CD14-positive monocyte (primary cell): Measurements from ENCODE around the gene ABCA2. TPM values are rescaled to one million over a fixed set of nuclear protein-coding genes. Genes with fewer than 3 reads are reported as not detected.

ENCODE experiments used
- DNase-seq, 3 donors: peaks; one replicate each; pipeline ENCODE4 v3.0.0-alpha.2; 2011 to 2022
- H2AFZ ChIP-seq: 2 replicates; pipeline ENCODE4 v1.6.0; 2012; ENCODE audit warnings: mild to moderate bottlenecking, low read depth, low read length, inconsistent platforms; ENCODE audit not compliant: insufficient read depth, poor library complexity, severe bottlenecking
- H3K27ac ChIP-seq, 2 donors: 1 replicate in 1 of 2; 2 replicates in 1 of 2; pipeline ENCODE4 v1.5.1; 2012 to 2013; ENCODE audit warnings: low read length in 2 of 2, control low read depth in 1 of 2, inconsistent platforms in 1 of 2, low read depth in 1 of 2, mild to moderate bottlenecking in 1 of 2
- H3K27me3 ChIP-seq, 2 donors: one replicate each; pipeline versions ENCODE4 v1.6.0 to v1.6.1; 2011 to 2013; ENCODE audit warnings: low read length in 2 of 2; ENCODE audit not compliant: control insufficient read depth in 2 of 2, insufficient read depth in 2 of 2
- H3K36me3 ChIP-seq, 2 donors: replicated peaks in 1 of 2; 1 replicate in 1 of 2; 2 replicates in 1 of 2; pipeline versions ENCODE4 v1.5.1 to v1.6.1; 2012 to 2013; ENCODE audit warnings: low read length in 2 of 2, control low read depth in 1 of 2, inconsistent platforms in 1 of 2, mild to moderate bottlenecking in 1 of 2; ENCODE audit not compliant: insufficient read depth in 2 of 2, control insufficient read depth in 1 of 2
- H3K4me1 ChIP-seq, 2 donors: 1 replicate in 1 of 2; 2 replicates in 1 of 2; pipeline versions ENCODE4 v1.5.1 to v1.6.1; 2012 to 2013; ENCODE audit warnings: low read length in 2 of 2, control low read depth in 1 of 2, inconsistent platforms in 1 of 2, mild to moderate bottlenecking in 1 of 2, moderate library complexity in 1 of 2; ENCODE audit not compliant: insufficient read depth in 2 of 2, control insufficient read depth in 1 of 2
- H3K4me2 ChIP-seq: replicated peaks from 2 replicates; pipeline ENCODE3; 2012; ENCODE audit warnings: low read length, moderate library complexity, mild to moderate bottlenecking; ENCODE audit not compliant: poor library complexity, severe bottlenecking; ENCODE audit errors: extremely low read depth
- H3K4me3 ChIP-seq, 3 experiments: fragments of 200-600 bp in 1 of 3; sonication (generic) in 1 of 3; replicated peaks in 1 of 3; 1 replicate in 2 of 3; 2 replicates in 1 of 3; pipeline ENCODE4 v1.5.1; 2011 to 2013; ENCODE audit warnings: low read length in 3 of 3, mild to moderate bottlenecking in 3 of 3, control low read depth in 2 of 3, low read depth in 2 of 3, inconsistent platforms in 1 of 3, moderate library complexity in 1 of 3
- H3K79me2 ChIP-seq: 2 replicates; pipeline ENCODE4 v1.6.0; 2012; ENCODE audit warnings: mild to moderate bottlenecking, control low read depth, inconsistent platforms, low read length, moderate library complexity; ENCODE audit not compliant: insufficient read depth
- H3K9ac ChIP-seq: 2 replicates; pipeline ENCODE4 v1.6.0; 2017; ENCODE audit warnings: low read length, mild to moderate bottlenecking; ENCODE audit not compliant: insufficient read depth, poor library complexity, severe bottlenecking
- H3K9me3 ChIP-seq, 2 donors: replicated peaks in 1 of 2; 1 replicate in 1 of 2; 2 replicates in 1 of 2; pipeline versions ENCODE4 v1.5.1 to v1.6.1; 2012 to 2013; ENCODE audit warnings: low read length in 2 of 2, control low read depth in 1 of 2; ENCODE audit not compliant: control insufficient read depth in 1 of 2, insufficient read depth in 1 of 2
- H4K20me1 ChIP-seq: 2 replicates; pipeline ENCODE4 v1.6.0; 2012; ENCODE audit warnings: mild to moderate bottlenecking, low read length, control low read depth, moderate library complexity; ENCODE audit not compliant: insufficient read depth
- H3K27ac Mint-ChIP-seq, 7 donors: one replicate each; pipeline ENCODE4 v1.8.0; 2020; ENCODE audit warnings: mild to moderate bottlenecking in 7 of 7, mixed read lengths in 7 of 7, moderate library complexity in 6 of 7, inconsistent platforms in 2 of 7
- H3K27me3 Mint-ChIP-seq, 3 donors: one replicate each; pipeline ENCODE4 v1.8.0; 2021 to 2022; ENCODE audit warnings: low read depth in 3 of 3, mild to moderate bottlenecking in 3 of 3, mixed read lengths in 3 of 3, moderate library complexity in 3 of 3, inconsistent platforms in 1 of 3
- H3K36me3 Mint-ChIP-seq, 2 donors: one replicate each; pipeline ENCODE4 v1.8.0; 2020; ENCODE audit warnings: mixed read lengths in 2 of 2, inconsistent platforms in 1 of 2, mild to moderate bottlenecking in 1 of 2
- H3K4me1 Mint-ChIP-seq: one replicate; pipeline ENCODE4 v1.8.0; 2020; ENCODE audit warnings: mild to moderate bottlenecking, mixed read lengths
- H3K4me3 Mint-ChIP-seq, 2 donors: one replicate each; pipeline ENCODE4 v1.8.0; 2020; ENCODE audit warnings: mild to moderate bottlenecking in 2 of 2, mixed read lengths in 2 of 2, moderate library complexity in 1 of 2
- H3K9me3 Mint-ChIP-seq, 7 donors: one replicate each; pipeline ENCODE4 v1.8.0; 2020 to 2022; ENCODE audit warnings: mixed read lengths in 7 of 7, mild to moderate bottlenecking in 6 of 7, moderate library complexity in 6 of 7, inconsistent platforms in 2 of 7
- CTCF ChIP-seq: fragments of 200-600 bp; IDR thresholded peaks from one replicate; pipeline ENCODE4 v1.8.0; 2022; ENCODE audit warnings: antibody characterized with exemption, mild to moderate bottlenecking
- WGBS: methylation state at CpG from one replicate; pipeline ENCODE4 v1.1.5; 2013; ENCODE audit warnings: missing lambda C conversion rate; ENCODE audit not compliant: insufficient coverage; 5-methylcytosine and 5-hydroxymethylcytosine counted together
- intact Hi-C, 2 donors: fragments of 100-400 bp; cut with micrococcal nuclease; formaldehyde crosslinking; loops; one replicate each; pipeline versions ENCODE4 v1.15.0 to v1.15.1; 2023
- polyA minus RNA-seq: library from RNA; depleted of rRNA, polyadenylated mRNA; stranded (reverse); fragments of >200 nt; gene quantifications from 2 replicates; pipeline ENCODE4 v1.2.3, GENCODE V29; 2012
- polyA plus RNA-seq, 3 donors: library from polyadenylated mRNA; depleted of rRNA in 1 of 3; unstranded in 2 of 3; stranded (reverse) in 1 of 3; fragments of 300-500 nt in 2 of 3; fragments of >200 nt in 1 of 3; fragmentation: Illumina TruSeq in 2 of 3; gene quantifications; 1 replicate in 2 of 3; 2 replicates in 1 of 3; pipeline ENCODE4 v1.2.3, GENCODE V29; 2012 to 2021
- total RNA-seq, 12 experiments: library from RNA in 1 of 12; stranded (reverse) in 1 of 12; fragments of 120-200 nt in 1 of 12; gene quantifications; one replicate each; pipeline ENCODE4 v1.2.4 and lab custom pipeline; 2013 to 2026; ENCODE audit warnings: mixed read lengths in 6 of 12, inconsistent platforms in 1 of 12

ABCA2 gene
- 2.7 TPM for total RNA-seq (2013)
- polyA plus RNA-seq (10 to 100 TPM in 1 of 3 donors, under 1 TPM in 2; 0.18 to 30.7 (median 0.40) TPM), polyA minus RNA-seq (9.9 and 10.0 TPM in 2 replicates), total RNA-seq (lab: John Stamatoyannopoulos, UW) (5.3 to 21.7 (median 11.2) reads per million in 11 experiments)

- Mint-ChIP-seq H3K9me3 (no peaks in the 10 kb centered on the region), H3K36me3 (peaks cover 0 to 4% of the 10 kb centered on the region in 2 donors), H3K27me3 (peaks cover 4 to 7% (median 6%) of the 10 kb centered on the region in 3 donors), H3K4me1 (peaks cover 38% of the 10 kb centered on the region), H3K4me3 (peak within 1 kb of the TSS; percentile 73 to 92), H3K27ac (peak within 1 kb of the TSS in 5 of 7 donors; percentile 30 to 94 (median 87))
- H3K36me3 ChIP-seq = no peaks in the 10 kb centered on the region
- H3K4me1 ChIP-seq = peaks cover 48 to 58% of the 10 kb centered on the region in 2 donors
- H3K4me3 ChIP-seq = peak within 1 kb of the TSS; percentile 41 to 88 (median 68)
- WGBS = 4% methylated on average over 95 of the region's 95 CpGs
- peak within 1 kb of the TSS; percentile 77 for H3K9ac ChIP-seq
- H3K9me3 ChIP-seq = no peaks in the 10 kb centered on the region
- intact Hi-C loops = no loop called here
- H3K4me2 ChIP-seq = peak within 1 kb of the TSS; percentile 98
- TF ChIP-seq CTCF = no peak
- DNase-seq = peak in 1 of 3 donors; percentile 42
- H3K27ac ChIP-seq = peak within 1 kb of the TSS; percentile 83 to 92
- peaks cover 12% of the 10 kb centered on the region for H4K20me1 ChIP-seq
- H3K79me2 ChIP-seq = peaks cover 42% of the 10 kb centered on the region
- H3K27me3 ChIP-seq = no peaks in the 10 kb centered on the region
- peak within 1 kb of the TSS; percentile 73 for H2AFZ ChIP-seq
These were observed at the start of gene ABCA2 for GRCh38 chr9:137027369-137028262. TSS of gene ABCA2 (minus strand) at chr9:137028237. CDS start at chr9:137028140, 97 bp downstream.

GRCh38 chr9:137077010-137077747 lies 49.1 kb upstream of the ABCA2 start, which contains the start of gene UAP1L1:
TSS of gene UAP1L1 (plus strand) at chr9:137077517. CDS start at chr9:137077533, 16 bp downstream.
- Mint-ChIP-seq H3K36me3 (peaks cover 17 to 36% of the 10 kb centered on the region in 2 donors), H3K27me3 (peaks cover 0 to 4% (median 0%) of the 10 kb centered on the region in 3 donors), H3K27ac (peak within 1 kb of the TSS; percentile 46 to 90 (median 85)), H3K9me3 (peaks cover 0 to 4% (median 2%) of the 10 kb centered on the region in 7 donors), H3K4me1 (peaks cover 50% of the 10 kb centered on the region), H3K4me3 (peak within 1 kb of the TSS; percentile 75 to 85)
- Histone ChIP-seq H3K9me3 (no peaks in the 10 kb centered on the region), H3K79me2 (no peaks in the 10 kb centered on the region), H4K20me1 (peaks cover 20% of the 10 kb centered on the region), H3K36me3 (peaks cover 20 to 25% of the 10 kb centered on the region in 2 donors), H3K27ac (peak within 1 kb of the TSS in 1 of 2 donors; percentile 73), H3K4me2 (peak within 1 kb of the TSS; percentile 89), H2AFZ (peak within 1 kb of the TSS; percentile 84), H3K4me3 (peak within 1 kb of the TSS; percentile 58 to 77 (median 59)), H3K9ac (peak within 1 kb of the TSS; percentile 53), H3K27me3 (no peaks in the 10 kb centered on the region), H3K4me1 (peaks cover 18 to 58% of the 10 kb centered on the region in 2 donors)
- under 1% methylated on average over 70 of the region's 87 CpGs for WGBS
- peak; percentile 62 to 73 (median 65) for DNase-seq
- intact Hi-C loops = no loop called here
- no peak for TF ChIP-seq CTCF
